ENCODE results near the gene KRTAP5-2.

GRCh38 chr11:1565904-1566247 is 32.2 kb downstream of the KRTAP5-2 start:
- TF ChIP-seq, protein P1, sequence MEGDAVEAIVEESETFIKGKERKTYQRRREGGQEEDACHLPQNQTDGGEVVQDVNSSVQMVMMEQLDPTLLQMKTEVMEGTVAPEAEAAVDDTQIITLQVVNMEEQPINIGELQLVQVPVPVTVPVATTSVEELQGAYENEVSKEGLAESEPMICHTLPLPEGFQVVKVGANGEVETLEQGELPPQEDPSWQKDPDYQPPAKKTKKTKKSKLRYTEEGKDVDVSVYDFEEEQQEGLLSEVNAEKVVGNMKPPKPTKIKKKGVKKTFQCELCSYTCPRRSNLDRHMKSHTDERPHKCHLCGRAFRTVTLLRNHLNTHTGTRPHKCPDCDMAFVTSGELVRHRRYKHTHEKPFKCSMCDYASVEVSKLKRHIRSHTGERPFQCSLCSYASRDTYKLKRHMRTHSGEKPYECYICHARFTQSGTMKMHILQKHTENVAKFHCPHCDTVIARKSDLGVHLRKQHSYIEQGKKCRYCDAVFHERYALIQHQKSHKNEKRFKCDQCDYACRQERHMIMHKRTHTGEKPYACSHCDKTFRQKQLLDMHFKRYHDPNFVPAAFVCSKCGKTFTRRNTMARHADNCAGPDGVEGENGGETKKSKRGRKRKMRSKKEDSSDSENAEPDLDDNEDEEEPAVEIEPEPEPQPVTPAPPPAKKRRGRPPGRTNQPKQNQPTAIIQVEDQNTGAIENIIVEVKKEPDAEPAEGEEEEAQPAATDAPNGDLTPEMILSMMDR (IDR thresholded peaks at IDR 0.05), result no peak
- TF ChIP-seq POLR2A (IDR thresholded peaks at IDR 0.05), result no peak

All from lower leg skin (tissue), 3 donors.